ENCODE results near the gene BORA.

The BORA gene

GRCh38 chr13:72751220-72751619 lies 23.5 kb downstream of the BORA start:
- TF ChIP-seq REST (IDR thresholded peaks at IDR 0.05; ENCODE audit: insufficient replicate concordance, low read depth) (no peak), SPI1 (IDR thresholded peaks at IDR 0.05; ENCODE audit: borderline replicate concordance, low read depth) (no peak), POLR2AphosphoS5 (IDR thresholded peaks at IDR 0.05; ENCODE audit: low read depth) (no peak), GABPA (IDR thresholded peaks at IDR 0.05; ENCODE audit: low read depth) (no peak), CTCF (IDR thresholded peaks at IDR 0.05; ENCODE audit: insufficient read depth, low read length) (no peak)
- Histone ChIP-seq H3K4me3 (replicated peaks; ENCODE audit: insufficient read depth, low read length) (no peak overlapping the region), H3K27me3 (ENCODE audit: insufficient read depth, poor library complexity, severe bottlenecking) (no peaks in the 10 kb centered on the region), H3K27ac (replicated peaks) (no peak overlapping the region)
- DNase-seq (ENCODE audit: low read depth in 1 of 2, low spot score in 1 of 2) = no peak

- TF ChIP-seq CTCF (IDR thresholded peaks at IDR 0.05; ENCODE audit: insufficient read depth, low read length) = no peak
- no peak for TF ChIP-seq GABPA (IDR thresholded peaks at IDR 0.05; ENCODE audit: low read depth)
- Histone ChIP-seq H3K4me3 (replicated peaks; ENCODE audit: insufficient read depth, low read length) (no peak overlapping the region), H3K27me3 (ENCODE audit: insufficient read depth, poor library complexity, severe bottlenecking) (no peaks in the 10 kb centered on the region), H3K27ac (replicated peaks) (no peak overlapping the region)
- DNase-seq (ENCODE audit: low read depth in 1 of 2, low spot score in 1 of 2) = no peak
These were observed 26.4 kb downstream of the BORA start for GRCh38 chr13:72754111-72754510.

- Histone ChIP-seq H3K27ac (replicated peaks) (no peak overlapping the region), H3K4me3 (replicated peaks; ENCODE audit: insufficient read depth, low read length) (no peak overlapping the region), H3K27me3 (ENCODE audit: insufficient read depth, poor library complexity, severe bottlenecking) (no peaks in the 10 kb centered on the region)
- no peak for DNase-seq (ENCODE audit: low read depth in 1 of 2, low spot score in 1 of 2)
- TF ChIP-seq GABPA (IDR thresholded peaks at IDR 0.05; ENCODE audit: low read depth) = no peak
- TF ChIP-seq CTCF (IDR thresholded peaks at IDR 0.05; ENCODE audit: insufficient read depth, low read length) = no peak
- TF ChIP-seq POLR2AphosphoS5 (IDR thresholded peaks at IDR 0.05; ENCODE audit: low read depth) = no peak
- TF ChIP-seq REST (IDR thresholded peaks at IDR 0.05; ENCODE audit: insufficient replicate concordance, low read depth) = no peak
- no peak for TF ChIP-seq SPI1 (IDR thresholded peaks at IDR 0.05; ENCODE audit: borderline replicate concordance, low read depth)
These were observed 30.2 kb downstream of the BORA start for GRCh38 chr13:72757792-72758535.

DNA sequence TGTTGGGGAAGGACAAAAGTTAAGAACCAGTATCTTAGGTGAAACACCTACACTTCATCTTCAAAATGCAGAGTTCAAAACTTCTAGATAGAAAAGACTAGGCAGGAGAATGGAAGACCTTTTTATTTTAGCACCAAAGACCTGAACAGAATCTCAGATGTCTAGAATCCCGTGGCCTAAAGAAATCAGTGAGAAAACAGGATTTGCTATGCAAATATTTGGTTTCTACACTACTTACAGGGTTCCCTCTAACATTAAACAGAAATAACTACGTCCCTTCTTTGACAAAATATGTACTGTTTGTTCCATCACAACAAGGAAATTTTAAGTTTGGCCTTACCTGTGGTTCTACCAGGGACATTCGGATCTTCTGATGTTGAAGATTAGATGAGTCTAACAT lies 32.5 kb downstream of the BORA start:
- no peak overlapping the region for H3K27ac ChIP-seq (replicated peaks)
- no peak for DNase-seq (ENCODE audit: low read depth in 1 of 2, low spot score in 1 of 2)
- no peak overlapping the region for H3K4me3 ChIP-seq (replicated peaks; ENCODE audit: insufficient read depth, low read length)
- H3K27me3 ChIP-seq (ENCODE audit: insufficient read depth, poor library complexity, severe bottlenecking) = no peaks in the 10 kb centered on the region
- TF ChIP-seq SPI1 (IDR thresholded peaks at IDR 0.05; ENCODE audit: borderline replicate concordance, low read depth) (no peak), CTCF (IDR thresholded peaks at IDR 0.05; ENCODE audit: insufficient read depth, low read length) (no peak), POLR2AphosphoS5 (IDR thresholded peaks at IDR 0.05; ENCODE audit: low read depth) (no peak), GABPA (IDR thresholded peaks at IDR 0.05; ENCODE audit: low read depth) (no peak), REST (IDR thresholded peaks at IDR 0.05; ENCODE audit: insufficient replicate concordance, low read depth) (no peak)
